ACC112 (cell line): ENCODE measurements around the gene IL17B.

Experiments used
- H2AFZ ChIP-seq: fragments of 200-600 bp; sonication (generic); one replicate; pipeline ENCODE4 v1.6.0; 2017; ENCODE audit warnings: antibody characterized with exemption, low read length; ENCODE audit not compliant: unreplicated experiment
- H3K27ac ChIP-seq: fragments of 200-600 bp; sonication (generic); 2 replicates; pipeline ENCODE4 v1.5.1; 2014; ENCODE audit warnings: low read depth, mild to moderate bottlenecking, antibody characterized with exemption, low read length, moderate library complexity
- H3K27me3 ChIP-seq: fragments of 200-600 bp; sonication (generic); 2 replicates; pipeline ENCODE4 v1.6.1; 2014; ENCODE audit warnings: mild to moderate bottlenecking, antibody characterized with exemption, low read length, moderate library complexity, mixed read lengths; ENCODE audit not compliant: insufficient read depth
- H3K36me3 ChIP-seq: fragments of 200-600 bp; sonication (generic); 2 replicates; pipeline ENCODE4 v1.6.1; 2016; ENCODE audit warnings: mild to moderate bottlenecking, antibody characterized with exemption, low read length, moderate library complexity, mixed read lengths; ENCODE audit not compliant: insufficient read depth
- H3K4me1 ChIP-seq: fragments of 200-600 bp; sonication (generic); one replicate; pipeline ENCODE4 v1.6.1; 2016; ENCODE audit warnings: low read length, mixed read lengths; ENCODE audit not compliant: insufficient read depth, unreplicated experiment, control insufficient read depth
- H3K4me3 ChIP-seq: fragments of 200-600 bp; sonication (generic); 2 replicates; pipeline ENCODE4 v1.5.1; 2014; ENCODE audit warnings: mild to moderate bottlenecking, low read depth, low read length
- H3K79me2 ChIP-seq: fragments of 200-600 bp; sonication (generic); one replicate; pipeline ENCODE4 v1.6.0; 2016; ENCODE audit warnings: low read length; ENCODE audit not compliant: control insufficient read depth, unreplicated experiment, insufficient read depth

IL17B gene

DNA sequence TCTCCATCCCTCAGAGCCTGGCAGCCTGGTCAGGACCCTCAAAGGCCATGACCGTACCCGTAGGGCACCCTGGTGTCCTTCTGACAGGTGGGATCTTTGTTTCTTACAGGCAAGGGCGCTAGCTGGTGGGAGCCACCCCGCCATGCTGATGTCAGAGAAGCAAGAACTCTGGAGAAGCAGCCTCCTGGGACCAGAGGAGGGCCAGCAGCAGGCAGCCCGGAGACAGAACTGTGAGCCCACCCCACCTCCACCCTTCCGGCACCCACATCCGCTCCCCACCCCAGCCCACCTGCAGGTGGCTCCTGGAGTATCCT lies 42.2 kb upstream of the IL17B start:
- Histone ChIP-seq H3K4me1 (peaks cover 26% of the 10 kb centered on the region), H2AFZ (no peak overlapping the region), H3K79me2 (no peaks in the 10 kb centered on the region), H3K4me3 (no peak overlapping the region), H3K27ac (peak overlapping the region; percentile 31; the same call in 1 of the 2 replicates), H3K27me3 (no peaks in the 10 kb centered on the region), H3K36me3 (0 out of 2 replicates have a peak, but pooled peaks cover 2% of the 10 kb centered on the region)

DNA sequence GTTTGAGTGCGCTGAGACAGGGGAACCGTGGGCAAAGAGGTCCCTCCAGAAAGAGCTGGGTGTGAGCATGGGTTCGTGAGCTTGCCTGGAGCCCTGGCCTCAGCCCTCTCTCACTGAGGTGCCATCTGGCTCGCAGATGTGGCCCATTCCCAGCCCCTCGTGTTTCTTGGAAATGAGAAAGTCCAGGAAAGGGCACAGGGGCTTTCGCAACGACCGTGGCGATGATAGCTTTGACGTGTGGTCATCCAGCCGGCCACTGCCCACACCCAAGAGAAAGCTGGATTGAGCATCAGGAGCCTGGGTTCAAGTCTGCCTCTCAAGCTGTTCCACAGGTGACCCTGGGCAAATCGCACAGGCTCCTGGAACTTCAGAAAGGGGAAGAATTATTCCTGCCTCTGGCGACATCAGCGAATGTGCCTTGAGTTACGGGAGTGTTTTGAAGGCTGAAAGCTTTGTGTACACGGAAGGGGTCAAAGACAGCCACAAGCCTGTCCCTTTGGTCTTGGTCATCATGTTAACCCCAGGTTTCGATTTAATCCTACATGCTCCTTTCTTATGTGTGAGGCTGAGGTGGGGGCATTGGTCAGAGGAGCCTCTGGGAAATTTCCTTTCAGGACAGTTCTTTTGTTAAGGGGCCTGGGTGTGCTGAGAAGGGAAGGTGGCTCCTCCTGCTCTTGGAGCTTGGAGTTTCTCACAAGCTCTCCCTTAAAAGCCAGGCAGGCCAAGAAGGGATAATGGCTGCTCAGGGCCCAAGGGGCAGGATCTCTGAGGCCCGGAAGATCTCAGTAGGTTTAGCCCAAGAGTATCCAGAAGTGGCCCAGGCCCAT lies 41.7 kb upstream of the IL17B start:
- peaks cover 26% of the 10 kb centered on the region for H3K4me1 ChIP-seq
- H2AFZ ChIP-seq = no peak overlapping the region
- no peaks in the 10 kb centered on the region for H3K79me2 ChIP-seq
- H3K36me3 ChIP-seq = 0 out of 2 replicates have a peak, but pooled peaks cover 2% of the 10 kb centered on the region
- no peaks in the 10 kb centered on the region for H3K27me3 ChIP-seq
- no peak overlapping the region for H3K4me3 ChIP-seq
- H3K27ac ChIP-seq = peak overlapping the region; percentile 73; the same call in 1 of the 2 replicates

DNA sequence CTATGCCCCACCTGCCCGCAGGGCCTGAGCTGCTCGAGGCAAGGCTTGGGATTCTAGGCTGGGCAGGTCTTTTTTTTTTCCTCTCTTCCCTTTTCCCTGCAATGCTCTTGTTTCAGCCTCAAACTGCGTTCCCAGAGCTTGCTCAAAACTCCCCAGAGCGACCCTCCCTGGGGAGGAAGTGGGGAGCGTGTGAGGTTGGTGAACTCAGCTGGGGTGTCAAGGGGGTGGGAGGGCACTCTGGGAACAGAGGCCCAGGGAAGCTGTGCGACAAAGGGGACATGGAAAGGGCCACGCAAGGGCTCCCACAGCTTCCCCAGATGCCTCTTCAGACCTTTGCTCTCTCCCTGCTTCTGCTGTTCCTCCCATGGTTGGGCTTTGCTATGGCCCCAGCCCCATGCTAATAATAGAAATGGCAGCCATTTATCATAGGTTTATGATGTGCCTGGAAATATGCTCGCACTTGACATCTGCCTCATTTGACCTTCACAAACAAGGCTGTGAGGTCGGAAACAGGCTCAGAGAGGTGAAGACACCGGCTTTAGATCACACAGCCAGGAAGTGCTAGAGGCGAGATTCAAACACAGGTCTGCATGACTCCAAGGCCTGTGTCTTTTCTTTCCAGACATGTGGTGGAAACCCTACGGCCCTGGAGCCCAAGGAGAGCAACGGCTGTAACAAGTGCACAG lies 40.9 kb upstream of the IL17B start:
- H2AFZ ChIP-seq = no peak overlapping the region
- H3K4me1 ChIP-seq = peaks cover 31% of the 10 kb centered on the region
- H3K79me2 ChIP-seq = no peaks in the 10 kb centered on the region
- peak overlapping the region; percentile 73 for H3K27ac ChIP-seq
- 0 out of 2 replicates have a peak, but pooled peaks cover 2% of the 10 kb centered on the region for H3K36me3 ChIP-seq
- H3K4me3 ChIP-seq = no peak overlapping the region
- H3K27me3 ChIP-seq = no peaks in the 10 kb centered on the region

DNA sequence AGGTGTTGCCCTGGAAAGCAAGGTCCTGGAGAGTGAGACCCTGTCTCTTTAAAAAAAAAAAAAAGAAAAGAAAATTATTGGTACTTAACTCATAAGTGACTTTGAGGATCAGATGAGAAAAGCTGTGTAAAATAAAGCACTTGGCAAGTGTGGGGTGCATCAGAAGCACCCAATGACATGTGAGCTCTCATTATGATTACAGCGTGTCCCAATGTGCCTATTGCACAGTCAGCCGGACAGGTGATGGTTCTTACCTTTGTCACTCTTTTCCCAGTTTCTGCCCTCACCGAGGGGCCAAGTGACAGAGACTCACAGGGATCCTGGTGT lies 40.4 kb upstream of the IL17B start:
- H3K27ac ChIP-seq = peak overlapping the region; percentile 73; the same call in 1 of the 2 replicates
- H3K27me3 ChIP-seq = no peaks in the 10 kb centered on the region
- H3K36me3 ChIP-seq = 0 out of 2 replicates have a peak, but pooled peaks cover 2% of the 10 kb centered on the region
- H2AFZ ChIP-seq = no peak overlapping the region
- H3K4me1 ChIP-seq = peaks cover 36% of the 10 kb centered on the region
- no peaks in the 10 kb centered on the region for H3K79me2 ChIP-seq
- no peak overlapping the region for H3K4me3 ChIP-seq

DNA sequence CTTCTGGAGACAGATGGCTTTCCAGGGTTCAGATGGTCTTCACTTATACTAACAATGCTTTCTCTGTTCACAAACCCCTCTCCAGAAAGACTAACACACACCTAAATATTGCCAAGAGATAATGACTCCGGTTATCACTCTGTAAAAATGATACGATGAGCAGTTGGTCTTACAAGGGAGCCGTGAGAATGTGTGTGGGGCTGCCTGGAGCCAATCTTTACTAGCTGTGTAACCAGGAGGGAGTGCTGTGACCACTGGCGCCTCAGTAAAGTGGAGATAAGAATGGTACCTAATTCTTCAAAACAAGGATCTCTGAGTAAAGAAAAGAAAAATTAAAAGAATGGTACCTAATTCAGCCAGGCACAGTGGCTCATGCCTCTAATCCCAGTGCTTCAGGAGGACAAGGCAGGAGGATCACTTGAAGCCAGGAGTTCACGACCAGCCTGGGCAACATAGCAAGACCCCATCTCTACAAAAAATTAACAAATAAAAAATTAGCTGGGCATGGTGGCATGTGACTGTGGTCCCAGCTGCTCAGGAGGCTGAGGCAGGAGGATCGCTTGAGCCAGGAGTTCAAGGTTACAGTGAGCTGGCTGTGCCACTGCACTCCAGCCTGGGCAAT lies 39.9 kb upstream of the IL17B start:
- no peaks in the 10 kb centered on the region for H3K27me3 ChIP-seq
- 0 out of 2 replicates have a peak, but pooled peaks cover 2% of the 10 kb centered on the region for H3K36me3 ChIP-seq
- no peak overlapping the region for H3K4me3 ChIP-seq
- H2AFZ ChIP-seq = no peak overlapping the region
- peaks cover 41% of the 10 kb centered on the region for H3K4me1 ChIP-seq
- peak overlapping the region; percentile 73; the same call in 1 of the 2 replicates for H3K27ac ChIP-seq
- H3K79me2 ChIP-seq = no peaks in the 10 kb centered on the region

DNA sequence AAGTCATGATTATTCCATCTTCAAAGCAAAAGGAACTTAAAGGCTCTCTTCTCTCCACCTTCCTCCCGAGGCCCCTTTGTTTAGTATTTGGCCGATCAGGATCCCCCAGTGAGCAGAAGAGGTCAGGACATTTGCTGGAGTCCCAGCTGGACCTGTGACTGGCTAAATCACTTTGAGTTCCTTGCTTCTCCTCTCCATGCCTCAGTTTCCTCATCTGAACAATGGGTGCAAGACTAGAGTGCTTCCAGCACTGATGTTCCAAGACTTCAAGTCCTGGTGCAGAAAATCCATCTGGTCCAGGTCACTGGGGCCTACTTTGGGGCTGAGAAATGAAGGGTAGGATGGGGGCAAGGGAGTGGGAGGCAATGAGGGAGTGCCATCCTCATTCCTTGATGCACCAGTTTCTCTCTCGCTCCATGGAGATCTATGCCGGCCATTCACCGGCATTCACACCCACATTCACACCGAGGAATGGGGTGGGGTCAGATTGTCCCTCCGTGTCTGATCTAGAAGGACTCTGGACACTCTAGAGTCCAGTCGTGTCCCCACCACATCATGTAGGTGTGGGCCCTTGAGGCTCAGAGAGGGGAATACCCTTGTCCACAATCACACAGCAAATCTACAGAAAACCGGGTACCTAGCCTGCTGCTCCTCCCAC lies 38.7 kb upstream of the IL17B start:
- Histone ChIP-seq H3K27ac (no peak overlapping the region), H3K4me3 (no peak overlapping the region), H3K36me3 (0 out of 2 replicates have a peak, but pooled peaks cover 2% of the 10 kb centered on the region), H3K79me2 (peaks cover 8% of the 10 kb centered on the region), H2AFZ (no peak overlapping the region), H3K4me1 (peaks cover 41% of the 10 kb centered on the region), H3K27me3 (no peaks in the 10 kb centered on the region)

DNA sequence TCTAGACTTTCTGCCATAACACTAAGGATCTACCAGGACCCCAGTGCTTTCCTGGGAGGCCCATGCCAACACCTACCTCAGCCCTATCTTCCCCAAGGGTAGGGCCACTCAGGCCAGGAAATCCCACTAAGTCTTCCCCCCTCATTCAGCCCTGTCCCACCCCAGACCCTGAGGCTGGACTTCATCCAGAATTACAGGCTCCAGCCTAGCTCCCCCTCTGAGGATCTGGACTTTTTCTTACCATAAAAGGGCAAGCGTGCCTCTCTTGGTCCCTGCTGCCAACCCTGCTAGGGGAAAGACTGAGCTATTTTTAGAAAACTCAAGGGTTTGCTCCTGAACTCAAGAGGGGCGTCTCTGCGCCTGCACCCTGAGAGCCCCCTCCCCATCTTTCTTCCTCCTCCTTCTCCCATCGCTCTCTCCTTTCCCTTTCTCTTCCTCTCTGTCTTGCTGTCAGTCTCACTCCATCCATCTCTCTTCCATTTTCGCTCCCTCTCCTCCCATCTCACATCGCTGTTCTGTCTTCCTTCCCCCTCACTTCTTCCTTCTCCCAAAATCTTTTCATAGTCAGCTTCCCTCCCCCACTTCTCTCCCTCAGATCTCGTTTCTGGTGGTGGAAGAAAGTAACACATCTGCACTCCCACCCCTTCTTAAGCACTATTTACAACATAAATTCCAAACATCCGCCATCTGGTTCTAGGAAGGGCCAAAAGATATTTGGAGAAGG lies 38.1 kb upstream of the IL17B start:
- no peaks in the 10 kb centered on the region for H3K27me3 ChIP-seq
- 0 out of 2 replicates have a peak, but pooled peaks cover 1% of the 10 kb centered on the region for H3K36me3 ChIP-seq
- no peak overlapping the region for H3K27ac ChIP-seq
- H2AFZ ChIP-seq = no peak overlapping the region
- H3K4me3 ChIP-seq = no peak overlapping the region
- peaks cover 45% of the 10 kb centered on the region for H3K4me1 ChIP-seq
- H3K79me2 ChIP-seq = peaks cover 8% of the 10 kb centered on the region

DNA sequence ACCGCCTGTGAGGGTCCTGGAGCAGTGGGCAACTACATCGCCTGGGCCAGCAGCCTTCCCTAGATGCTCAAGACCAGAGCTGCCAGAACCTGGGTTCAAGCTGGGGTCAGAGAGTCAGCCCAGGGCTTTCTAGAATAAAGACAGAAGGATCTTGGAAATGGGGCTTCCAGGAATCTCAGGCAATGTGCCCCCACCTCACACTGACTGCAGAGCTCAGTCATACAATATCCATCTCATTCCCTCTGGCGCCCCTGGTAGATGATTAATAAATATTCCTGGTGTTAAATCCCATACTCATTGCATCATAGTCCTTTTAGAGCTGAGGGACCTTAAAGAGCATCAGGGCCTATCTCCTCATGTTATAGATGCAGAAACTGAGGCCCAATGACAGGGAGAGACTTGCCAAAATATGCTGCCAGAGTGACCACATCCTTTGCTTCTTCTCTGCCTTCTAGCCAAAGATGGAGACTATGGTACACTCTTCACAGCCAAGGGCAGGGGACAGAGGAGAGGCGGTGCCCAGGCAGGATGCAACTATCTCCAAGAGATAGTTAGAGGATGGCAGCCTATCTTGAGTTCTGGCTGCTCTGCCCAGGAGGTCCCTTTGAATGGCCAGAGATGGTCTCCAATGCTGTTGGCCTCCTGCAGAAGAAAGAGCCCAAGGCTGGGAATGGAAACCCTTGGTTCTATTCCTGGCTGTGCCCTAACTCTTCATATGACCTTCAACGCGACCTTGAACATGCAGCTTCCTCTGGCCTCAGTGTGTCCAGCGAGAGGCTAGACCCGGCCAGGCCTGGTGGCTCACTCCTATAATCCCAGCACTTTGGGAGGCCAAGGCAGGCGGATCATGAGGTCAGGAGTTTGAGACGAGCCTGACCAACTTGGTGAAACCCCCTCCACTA lies 36.2 kb upstream of the IL17B start:
- H3K27ac ChIP-seq = peak overlapping the region; percentile 84
- H3K4me3 ChIP-seq = no peak overlapping the region
- no peaks in the 10 kb centered on the region for H3K36me3 ChIP-seq
- H3K4me1 ChIP-seq = peaks cover 35% of the 10 kb centered on the region
- no peaks in the 10 kb centered on the region for H3K27me3 ChIP-seq
- H2AFZ ChIP-seq = no peak overlapping the region
- peaks cover 20% of the 10 kb centered on the region for H3K79me2 ChIP-seq

DNA sequence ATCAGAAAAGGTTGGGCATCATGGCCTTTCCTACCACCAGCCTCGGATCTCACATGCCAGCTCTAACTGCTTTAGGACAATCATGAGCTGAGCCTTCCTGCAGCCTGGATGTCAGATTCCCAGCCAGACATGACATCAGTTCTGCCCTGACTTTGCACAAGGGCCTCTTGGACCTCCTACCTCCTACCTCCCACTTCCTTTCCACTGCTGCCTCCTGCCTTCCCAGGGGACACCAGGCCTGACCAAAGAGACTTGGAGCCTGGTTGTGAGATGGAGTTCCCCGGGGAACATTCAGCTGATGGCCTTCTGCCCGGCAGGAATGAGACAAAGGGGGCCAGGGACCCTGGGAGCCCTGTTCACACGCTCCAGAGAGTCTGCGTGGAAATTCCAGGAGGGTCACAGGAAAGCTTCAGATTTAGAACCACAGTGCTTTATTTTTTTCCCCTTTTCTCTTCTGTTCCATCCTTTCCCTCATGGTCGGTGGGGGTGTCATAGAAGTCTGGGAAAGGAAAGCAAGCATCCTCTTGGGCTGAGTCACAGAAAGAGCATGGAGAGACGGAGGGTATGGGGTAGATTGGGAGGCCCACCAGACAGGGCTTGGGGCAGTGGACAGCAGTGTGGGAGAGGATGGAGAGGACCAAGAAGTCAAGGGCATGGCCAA lies 35.4 kb upstream of the IL17B start:
- Histone ChIP-seq H3K79me2 (peaks cover 25% of the 10 kb centered on the region), H3K4me3 (no peak overlapping the region), H3K36me3 (no peaks in the 10 kb centered on the region), H3K4me1 (peaks cover 27% of the 10 kb centered on the region), H2AFZ (no peak overlapping the region), H3K27ac (peak overlapping the region; percentile 84), H3K27me3 (no peaks in the 10 kb centered on the region)
